Measurements from ENCODE around the gene KLHL26. TPM values are rescaled to one million over a fixed set of nuclear protein-coding genes. Genes with fewer than 3 reads are reported as not detected.

Gene KLHL26
- polyA plus RNA-seq, 2 donors = 1.8 to 2.0 TPM

- WGBS, 2 donors = 66 to 67% methylated on average over 28 of the region's 28 CpGs
- H3K27ac ChIP-seq (ENCODE audit: low read depth in 2 of 2, low read length in 1 of 2) = no peak overlapping the region
- H3K9me3 ChIP-seq (ENCODE audit: control insufficient read depth in 2 of 2, insufficient read depth in 1 of 2, low read depth in 1 of 2, low read length in 1 of 2) = no peaks in the 10 kb centered on the region
- H3K4me3 ChIP-seq (ENCODE audit: low read depth in 1 of 2, low read length in 2 of 2) = no peak overlapping the region
- no peaks in the 10 kb centered on the region for H3K36me3 ChIP-seq (ENCODE audit: control insufficient read depth in 2 of 2, insufficient read depth in 2 of 2, low read length in 1 of 2)
- H3K27me3 ChIP-seq (ENCODE audit: control insufficient read depth in 1 of 2, insufficient read depth in 2 of 2, low read length in 2 of 2) = no peaks in the 10 kb centered on the region
- H3K4me1 ChIP-seq (ENCODE audit: control insufficient read depth in 2 of 2, insufficient read depth in 2 of 2, low read length in 1 of 2) = peaks cover 0 to 3% of the 10 kb centered on the region in 2 donors
These were observed 74.3 kb downstream of the KLHL26 start for GRCh38 chr19:18710996-18711751.

- Histone ChIP-seq H3K4me3 (ENCODE audit: low read depth in 1 of 2, low read length in 2 of 2) (no peak overlapping the region), H3K36me3 (ENCODE audit: control insufficient read depth in 2 of 2, insufficient read depth in 2 of 2, low read length in 1 of 2) (no peaks in the 10 kb centered on the region), H3K27me3 (ENCODE audit: control insufficient read depth in 1 of 2, insufficient read depth in 2 of 2, low read length in 2 of 2) (no peaks in the 10 kb centered on the region), H3K9me3 (ENCODE audit: control insufficient read depth in 2 of 2, insufficient read depth in 1 of 2, low read depth in 1 of 2, low read length in 1 of 2) (no peaks in the 10 kb centered on the region), H3K27ac (ENCODE audit: low read depth in 2 of 2, low read length in 1 of 2) (no peak overlapping the region), H3K4me1 (ENCODE audit: control insufficient read depth in 2 of 2, insufficient read depth in 2 of 2, low read length in 1 of 2) (peaks cover 0 to 3% of the 10 kb centered on the region in 2 donors)
- 88 to 93% methylated on average over 3 of the region's 3 CpGs for WGBS, 2 donors
These were observed 75.1 kb downstream of the KLHL26 start for GRCh38 chr19:18711893-18712292.

DNA sequence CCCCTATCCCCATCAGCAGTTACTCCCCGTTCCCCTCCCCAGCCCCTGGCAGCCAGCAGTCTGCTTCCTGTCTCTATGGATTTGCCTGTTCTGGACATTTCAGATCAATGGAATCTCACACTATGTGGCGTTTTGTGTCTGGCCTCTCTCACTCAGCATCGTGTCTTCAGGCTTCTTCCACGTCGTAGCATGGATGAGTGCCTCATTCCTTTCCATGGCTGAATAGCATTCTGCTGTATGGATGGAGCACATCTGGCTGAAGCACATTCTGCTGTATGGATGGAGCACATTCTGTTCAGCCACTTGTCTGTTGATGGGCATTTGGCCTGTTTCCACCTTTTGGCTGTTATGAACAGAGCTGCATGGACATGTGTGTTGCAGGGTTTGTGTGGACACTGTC is 76.2 kb downstream of the KLHL26 start:
- WGBS, 2 donors = 61 to 76% methylated on average over 5 of the region's 5 CpGs
- no peak overlapping the region for H3K27ac ChIP-seq (ENCODE audit: low read depth in 2 of 2, low read length in 1 of 2)
- no peaks in the 10 kb centered on the region for H3K9me3 ChIP-seq (ENCODE audit: control insufficient read depth in 2 of 2, insufficient read depth in 1 of 2, low read depth in 1 of 2, low read length in 1 of 2)
- no peaks in the 10 kb centered on the region for H3K27me3 ChIP-seq (ENCODE audit: control insufficient read depth in 1 of 2, insufficient read depth in 2 of 2, low read length in 2 of 2)
- H3K36me3 ChIP-seq (ENCODE audit: control insufficient read depth in 2 of 2, insufficient read depth in 2 of 2, low read length in 1 of 2) = no peaks in the 10 kb centered on the region
- H3K4me1 ChIP-seq (ENCODE audit: control insufficient read depth in 2 of 2, insufficient read depth in 2 of 2, low read length in 1 of 2) = peaks cover 0 to 3% of the 10 kb centered on the region in 2 donors
- H3K4me3 ChIP-seq (ENCODE audit: low read depth in 1 of 2, low read length in 2 of 2) = no peak overlapping the region

- peaks cover 0 to 3% of the 10 kb centered on the region in 2 donors for H3K4me1 ChIP-seq (ENCODE audit: control insufficient read depth in 2 of 2, insufficient read depth in 2 of 2, low read length in 1 of 2)
- no peaks in the 10 kb centered on the region for H3K9me3 ChIP-seq (ENCODE audit: control insufficient read depth in 2 of 2, insufficient read depth in 1 of 2, low read depth in 1 of 2, low read length in 1 of 2)
- no peak overlapping the region for H3K4me3 ChIP-seq (ENCODE audit: low read depth in 1 of 2, low read length in 2 of 2)
- 87 to 93% methylated on average over 18 of the region's 18 CpGs for WGBS, 2 donors
- no peaks in the 10 kb centered on the region for H3K36me3 ChIP-seq (ENCODE audit: control insufficient read depth in 2 of 2, insufficient read depth in 2 of 2, low read length in 1 of 2)
- H3K27me3 ChIP-seq (ENCODE audit: control insufficient read depth in 1 of 2, insufficient read depth in 2 of 2, low read length in 2 of 2) = no peaks in the 10 kb centered on the region
- H3K27ac ChIP-seq (ENCODE audit: low read depth in 2 of 2, low read length in 1 of 2) = no peak overlapping the region
These were observed 76.8 kb downstream of the KLHL26 start for GRCh38 chr19:18713550-18714117.

DNA sequence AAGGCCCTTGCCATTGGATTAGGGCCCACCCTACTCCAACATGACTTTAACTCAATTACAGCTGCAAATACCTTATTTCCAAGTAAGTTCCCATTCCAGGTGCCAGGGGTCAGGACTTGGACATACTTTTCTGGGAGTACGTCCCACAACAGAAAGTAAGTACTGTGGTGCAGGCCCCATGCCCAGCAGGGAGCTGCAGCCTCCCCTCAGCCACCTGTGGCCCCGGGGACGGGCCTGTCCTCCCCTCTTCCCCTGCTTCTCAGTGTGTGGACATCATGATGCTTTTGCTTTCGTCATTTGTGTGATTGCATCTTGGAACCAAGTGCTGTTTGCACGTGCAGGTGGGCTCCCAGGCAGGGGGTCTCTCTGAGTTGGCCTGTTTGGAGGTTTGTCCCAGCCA is 78.6 kb downstream of the KLHL26 start:
- 85 to 89% methylated on average over 5 of the region's 5 CpGs for WGBS, 2 donors
- Histone ChIP-seq H3K36me3 (ENCODE audit: control insufficient read depth in 2 of 2, insufficient read depth in 2 of 2, low read length in 1 of 2) (no peaks in the 10 kb centered on the region), H3K4me1 (ENCODE audit: control insufficient read depth in 2 of 2, insufficient read depth in 2 of 2, low read length in 1 of 2) (peaks cover 0 to 3% of the 10 kb centered on the region in 2 donors), H3K27me3 (ENCODE audit: control insufficient read depth in 1 of 2, insufficient read depth in 2 of 2, low read length in 2 of 2) (no peaks in the 10 kb centered on the region), H3K9me3 (ENCODE audit: control insufficient read depth in 2 of 2, insufficient read depth in 1 of 2, low read depth in 1 of 2, low read length in 1 of 2) (no peaks in the 10 kb centered on the region), H3K27ac (ENCODE audit: low read depth in 2 of 2, low read length in 1 of 2) (no peak overlapping the region), H3K4me3 (ENCODE audit: low read depth in 1 of 2, low read length in 2 of 2) (no peak overlapping the region)

DNA sequence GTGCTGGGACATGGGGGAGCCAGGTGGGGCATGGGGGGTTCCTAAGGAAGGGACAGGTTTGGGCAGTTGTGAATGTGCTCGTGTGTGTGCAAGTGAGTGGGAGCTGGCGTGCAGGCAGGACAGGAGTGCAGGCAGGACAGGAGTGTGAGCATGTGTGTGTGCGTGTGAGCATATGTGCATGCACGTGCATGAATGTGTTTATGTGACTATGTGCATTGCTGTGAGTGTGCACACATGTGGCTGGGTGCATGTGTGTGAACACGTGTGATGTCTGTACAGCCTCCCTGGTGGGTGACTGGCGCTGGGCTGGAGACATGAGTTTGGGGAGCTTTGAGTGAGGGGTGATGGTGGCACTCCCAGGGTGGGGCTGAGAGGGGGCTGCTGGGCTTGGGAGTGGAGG is 80.0 kb downstream of the KLHL26 start:
- Histone ChIP-seq H3K9me3 (ENCODE audit: control insufficient read depth in 2 of 2, insufficient read depth in 1 of 2, low read depth in 1 of 2, low read length in 1 of 2) (no peaks in the 10 kb centered on the region), H3K27ac (ENCODE audit: low read depth in 2 of 2, low read length in 1 of 2) (no peak overlapping the region), H3K4me3 (ENCODE audit: low read depth in 1 of 2, low read length in 2 of 2) (no peak overlapping the region), H3K27me3 (ENCODE audit: control insufficient read depth in 1 of 2, insufficient read depth in 2 of 2, low read length in 2 of 2) (no peaks in the 10 kb centered on the region), H3K4me1 (ENCODE audit: control insufficient read depth in 2 of 2, insufficient read depth in 2 of 2, low read length in 1 of 2) (no peaks in the 10 kb centered on the region), H3K36me3 (ENCODE audit: control insufficient read depth in 2 of 2, insufficient read depth in 2 of 2, low read length in 1 of 2) (no peaks in the 10 kb centered on the region)
- WGBS, 2 donors = 92 to 93% methylated on average over 6 of the region's 6 CpGs

DNA sequence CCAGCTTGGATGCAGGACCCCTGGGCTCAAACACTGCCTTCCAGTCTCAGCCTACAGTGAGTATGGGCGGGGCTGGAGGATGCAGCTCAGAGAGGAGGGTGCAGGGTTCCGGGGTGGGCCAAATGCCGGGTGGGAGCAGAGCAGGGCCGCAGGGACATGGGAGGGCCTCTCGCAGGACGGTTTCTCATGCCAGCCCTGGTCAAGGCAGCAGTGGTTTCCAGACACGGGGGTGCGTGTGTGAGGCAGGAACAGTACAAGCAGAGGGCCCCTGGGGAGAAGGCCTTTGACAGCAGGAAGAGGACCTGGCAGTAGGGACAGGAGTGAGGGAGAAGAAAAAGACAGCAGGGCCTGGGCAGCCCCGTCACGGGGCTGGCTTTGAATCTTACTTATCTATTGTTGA is 80.8 kb downstream of the KLHL26 start:
- Histone ChIP-seq H3K9me3 (ENCODE audit: control insufficient read depth in 2 of 2, insufficient read depth in 1 of 2, low read depth in 1 of 2, low read length in 1 of 2) (no peaks in the 10 kb centered on the region), H3K4me3 (ENCODE audit: low read depth in 1 of 2, low read length in 2 of 2) (no peak overlapping the region), H3K36me3 (ENCODE audit: control insufficient read depth in 2 of 2, insufficient read depth in 2 of 2, low read length in 1 of 2) (no peaks in the 10 kb centered on the region), H3K27me3 (ENCODE audit: control insufficient read depth in 1 of 2, insufficient read depth in 2 of 2, low read length in 2 of 2) (no peaks in the 10 kb centered on the region), H3K4me1 (ENCODE audit: control insufficient read depth in 2 of 2, insufficient read depth in 2 of 2, low read length in 1 of 2) (no peaks in the 10 kb centered on the region), H3K27ac (ENCODE audit: low read depth in 2 of 2, low read length in 1 of 2) (no peak overlapping the region)
- 82 to 90% methylated on average over 10 of the region's 10 CpGs for WGBS, 2 donors

GRCh38 chr19:18718015-18718526 is 81.2 kb downstream of the KLHL26 start:
- H3K27me3 ChIP-seq (ENCODE audit: control insufficient read depth in 1 of 2, insufficient read depth in 2 of 2, low read length in 2 of 2) = no peaks in the 10 kb centered on the region
- WGBS, 2 donors = 82 to 85% methylated on average over 5 of the region's 5 CpGs
- H3K4me3 ChIP-seq (ENCODE audit: low read depth in 1 of 2, low read length in 2 of 2) = no peak overlapping the region
- H3K9me3 ChIP-seq (ENCODE audit: control insufficient read depth in 2 of 2, insufficient read depth in 1 of 2, low read depth in 1 of 2, low read length in 1 of 2) = no peaks in the 10 kb centered on the region
- no peak overlapping the region for H3K27ac ChIP-seq (ENCODE audit: low read depth in 2 of 2, low read length in 1 of 2)
- H3K4me1 ChIP-seq (ENCODE audit: control insufficient read depth in 2 of 2, insufficient read depth in 2 of 2, low read length in 1 of 2) = no peaks in the 10 kb centered on the region
- H3K36me3 ChIP-seq (ENCODE audit: control insufficient read depth in 2 of 2, insufficient read depth in 2 of 2, low read length in 1 of 2) = no peaks in the 10 kb centered on the region

- WGBS, 2 donors = 84 to 85% methylated on average over 14 to 16 of the region's 16 CpGs
- Histone ChIP-seq H3K4me1 (ENCODE audit: control insufficient read depth in 2 of 2, insufficient read depth in 2 of 2, low read length in 1 of 2) (no peaks in the 10 kb centered on the region), H3K27me3 (ENCODE audit: control insufficient read depth in 1 of 2, insufficient read depth in 2 of 2, low read length in 2 of 2) (no peaks in the 10 kb centered on the region), H3K4me3 (ENCODE audit: low read depth in 1 of 2, low read length in 2 of 2) (no peak overlapping the region), H3K27ac (ENCODE audit: low read depth in 2 of 2, low read length in 1 of 2) (no peak overlapping the region), H3K9me3 (ENCODE audit: control insufficient read depth in 2 of 2, insufficient read depth in 1 of 2, low read depth in 1 of 2, low read length in 1 of 2) (no peaks in the 10 kb centered on the region), H3K36me3 (ENCODE audit: control insufficient read depth in 2 of 2, insufficient read depth in 2 of 2, low read length in 1 of 2) (no peaks in the 10 kb centered on the region)
These were observed 82.1 kb downstream of the KLHL26 start for GRCh38 chr19:18718846-18719458.

Data from esophagus (tissue), 2 donors.